ENCODE measurements around the gene PHETA2.
A peak's percentile ranks its signal among the peaks of the same experiment; 100 is the strongest.
"Not testable (repeated sequence)": the region's sequence is repeated elsewhere in the genome, so short reads cannot be mapped to it uniquely, and the experiment has no call there.

Gene PHETA2

GRCh38 chr22:42111798-42112197 is 37.8 kb downstream of the PHETA2 start:
- no peak for DNase-seq

GRCh38 chr22:42112793-42113192 is 38.7 kb downstream of the PHETA2 start:
- not testable (repeated sequence) for DNase-seq

- DNase-seq = no peak
These were observed 40.7 kb downstream of the PHETA2 start for GRCh38 chr22:42114721-42115120.

- DNase-seq = not testable (repeated sequence)
These were observed 41.4 kb downstream of the PHETA2 start for GRCh38 chr22:42115420-42115830.

- no peak for DNase-seq
These were observed 42.9 kb downstream of the PHETA2 start for GRCh38 chr22:42116848-42117424.

GRCh38 chr22:42120231-42121021 is 46.4 kb downstream of the PHETA2 start:
- DNase-seq = peak; percentile 44

- not testable (repeated sequence) for DNase-seq
These were observed 49.5 kb downstream of the PHETA2 start for GRCh38 chr22:42123529-42123928.

GRCh38 chr22:42127606-42128005 is 53.6 kb downstream of the PHETA2 start:
- no peak for DNase-seq

GRCh38 chr22:42128007-42128406 is 54.0 kb downstream of the PHETA2 start:
- DNase-seq = not testable (repeated sequence)
